WI38 (cell line): Measurements from ENCODE around the gene COPB2.

Source experiments
- H3K4me3 ChIP-seq: 2 replicates; pipeline ENCODE4 v1.5.1; 2011; ENCODE audit warnings: low read depth, mild to moderate bottlenecking, control low read depth, low read length
- CTCF ChIP-seq: IDR thresholded peaks from 2 replicates; pipeline ENCODE4 v1.5.1; 2012; ENCODE audit warnings: low read depth, mild to moderate bottlenecking, control low read depth, low read length

Gene COPB2

GRCh38 chr3:139377378-139377777 is 12.1 kb downstream of the COPB2 start:
- no peak for TF ChIP-seq CTCF
- no peak overlapping the region for H3K4me3 ChIP-seq

- TF ChIP-seq CTCF, result no peak
- no peak overlapping the region for H3K4me3 ChIP-seq
These were observed 15.3 kb downstream of the COPB2 start for GRCh38 chr3:139374099-139374498.

- H3K4me3 ChIP-seq, result no peak overlapping the region
- no peak for TF ChIP-seq CTCF
These were observed 24.9 kb downstream of the COPB2 start for GRCh38 chr3:139364549-139364948.

- TF ChIP-seq CTCF, result no peak
- no peak overlapping the region for H3K4me3 ChIP-seq
These were observed 28.2 kb downstream of the COPB2 start for GRCh38 chr3:139361276-139361675.

- no peak for TF ChIP-seq CTCF
- no peak overlapping the region for H3K4me3 ChIP-seq
These were observed 30.4 kb downstream of the COPB2 start for GRCh38 chr3:139358841-139359562.

- no peak for TF ChIP-seq CTCF
- no peak overlapping the region for H3K4me3 ChIP-seq
These were observed 31.5 kb downstream of the COPB2 start for GRCh38 chr3:139357899-139358298.

- no peak for TF ChIP-seq CTCF
- H3K4me3 ChIP-seq, result no peak overlapping the region
These were observed 33.6 kb downstream of the COPB2 start for GRCh38 chr3:139355891-139356290.
